H1 (cell line): Measurements from ENCODE around the gene TCF4. TPM values are rescaled to one million over a fixed set of nuclear protein-coding genes. Genes with fewer than 3 reads are reported as not detected.

Experiments
- ATF2 ChIP-seq: IDR thresholded peaks from 2 replicates; pipeline ENCODE4 v1.6.1; 2012; ENCODE audit warnings: low read length, inconsistent platforms
- CHD7 ChIP-seq: fragments of 300-600 bp; sonication (generic); IDR thresholded peaks from 2 replicates; pipeline ENCODE4 v1.7.1; 2012; ENCODE audit warnings: low read length, moderate library complexity, mild to moderate bottlenecking, inconsistent platforms; ENCODE audit not compliant: insufficient replicate concordance
- CTBP2 ChIP-seq: IDR thresholded peaks from 2 replicates; pipeline ENCODE4 v1.7.0; 2011; ENCODE audit warnings: borderline replicate concordance, mild to moderate bottlenecking, moderate library complexity, mixed read lengths, low read length; ENCODE audit not compliant: insufficient read depth, insufficient read length
- JUND ChIP-seq: IDR thresholded peaks from 2 replicates; pipeline ENCODE4 v1.6.1; 2011; ENCODE audit warnings: mild to moderate bottlenecking, improper control_type of control experiment, low read length
- MAFK ChIP-seq: IDR thresholded peaks from 2 replicates; pipeline ENCODE4 v1.6.1; 2012; ENCODE audit warnings: low read depth, mild to moderate bottlenecking, improper control_type of control experiment, low read length
- PHF8 ChIP-seq: fragments of 200-600 bp; sonication (generic); conservative IDR thresholded peaks from 2 replicates; pipeline ENCODE4 v1.7.1; 2012; ENCODE audit warnings: low read depth, mild to moderate bottlenecking, inconsistent platforms, low read length, moderate library complexity
- POLR2AphosphoS5 ChIP-seq: IDR thresholded peaks from 2 replicates; pipeline ENCODE4 v1.6.1; 2011; ENCODE audit warnings: low read depth, low read length
- RNF2 ChIP-seq: fragments of 200-900, 300-1000 bp; sonication (generic); IDR thresholded peaks from 2 replicates; pipeline ENCODE4 v1.7.1; 2016; ENCODE audit warnings: borderline replicate concordance, low read depth, mild to moderate bottlenecking, antibody characterized with exemption, low read length; ENCODE audit not compliant: poor library complexity, severe bottlenecking; ENCODE audit errors: missing control alignments
- SIX5 ChIP-seq: IDR thresholded peaks from 2 replicates; pipeline ENCODE4 v1.6.1; 2011; ENCODE audit warnings: mild to moderate bottlenecking, low read depth, low read length
- TAF7 ChIP-seq: optimal IDR thresholded peaks from 2 replicates; pipeline ENCODE3; 2011; ENCODE audit warnings: low read depth, mild to moderate bottlenecking, inconsistent platforms, low read length, moderate library complexity, borderline replicate concordance
- polyA plus RNA-seq, 7 experiments: library from polyadenylated mRNA; depleted of rRNA in 3 of 7; stranded (reverse) in 5 of 7; unstranded in 2 of 7; fragments of >200 nt in 5 of 7; fragments of 200-250 nt in 2 of 7; gene quantifications; 1 replicate in 5 of 7; 2 replicates in 1 of 7; 4 replicates in 1 of 7; pipeline versions ENCODE4 v1.2.1 to v1.2.3, GENCODE V29; 2011 to 2013; ENCODE audit warnings: missing spikeins in 2 of 7, mixed read lengths in 2 of 7
- total RNA-seq: library from RNA; stranded (reverse); fragmentation: NEBNext Ultra II Directional; extraction: Animal tissue kit (Norgen Biotek cat#: 25700); gene quantifications from 2 replicates; pipeline ENCODE4 v1.2.1, GENCODE V29; 2021

The TCF4 gene
- total and polyA plus RNA-seq, 2 of the 8 experiments (the other 6 are each of a cell fraction or from before 2014, with no cell fraction given), result 59.3 to 118 TPM

- no peak for TF ChIP-seq ATF2
- TF ChIP-seq POLR2AphosphoS5, result no peak
- no peak for TF ChIP-seq RNF2
- TF ChIP-seq SIX5, result no peak
- no peak for TF ChIP-seq MAFK
- no peak for TF ChIP-seq TAF7
- TF ChIP-seq JUND, result no peak
- no peak for TF ChIP-seq PHF8
- TF ChIP-seq CTBP2, result no peak
- peak; percentile 86 for TF ChIP-seq CHD7
Measured at GRCh38 chr18:55582325-55582724, 5.7 kb downstream of the TCF4 start (continued).
